GM21447 (cell line): ENCODE data around the gene MORF4L2.

ENCODE experiments used
- ATAC-seq: cut with Tn5 transposase; IDR thresholded peaks from one replicate; pipeline ENCODE4 v1.9.1; 2021; ENCODE audit not compliant: unreplicated experiment

MORF4L2 gene

GRCh38 chrX:103686199-103687072 is at the start of gene MORF4L2:
TSS of gene MORF4L2 (minus strand) at chrX:103686699. CDS start at chrX:103677027, 9,672 bp downstream.
- peak; percentile 90 for ATAC-seq

GRCh38 chrX:103734125-103734760 is 47.7 kb upstream of the MORF4L2 start:
- no peak for ATAC-seq

GRCh38 chrX:103733017-103733416 is 46.5 kb upstream of the MORF4L2 start:
- no peak for ATAC-seq

GRCh38 chrX:103730796-103731493 is 44.4 kb upstream of the MORF4L2 start:
- ATAC-seq = no peak

GRCh38 chrX:103730147-103730795 is 43.8 kb upstream of the MORF4L2 start:
- ATAC-seq = no peak

- ATAC-seq = no peak
These were observed 42.5 kb upstream of the MORF4L2 start for GRCh38 chrX:103729015-103729414.

GRCh38 chrX:103727115-103727514 is 40.6 kb upstream of the MORF4L2 start:
- no peak for ATAC-seq

GRCh38 chrX:103726477-103726876 is 40.0 kb upstream of the MORF4L2 start:
- no peak for ATAC-seq

- no peak for ATAC-seq
These were observed 36.0 kb upstream of the MORF4L2 start for GRCh38 chrX:103722505-103722904.

GRCh38 chrX:103718120-103718519 is 31.6 kb upstream of the MORF4L2 start:
- no peak for ATAC-seq

- no peak for ATAC-seq
These were observed 30.5 kb upstream of the MORF4L2 start for GRCh38 chrX:103716962-103717361.

GRCh38 chrX:103710609-103711008 is 24.1 kb upstream of the MORF4L2 start, which contains the start of gene TMEM31:
TSS of gene TMEM31 (plus strand) at chrX:103710909. CDS start at chrX:103712259, 1,350 bp downstream.
- ATAC-seq = no peak

GRCh38 chrX:103704863-103705262 is 18.4 kb upstream of the MORF4L2 start:
- ATAC-seq = no peak

GRCh38 chrX:103699243-103699642 is 12.7 kb upstream of the MORF4L2 start:
- ATAC-seq = no peak

- no peak for ATAC-seq
These were observed 11.2 kb upstream of the MORF4L2 start for GRCh38 chrX:103697687-103698086.

GRCh38 chrX:103691059-103691458 is 4.6 kb upstream of the MORF4L2 start:
- no peak for ATAC-seq

GRCh38 chrX:103688946-103689345 is 2.4 kb upstream of the MORF4L2 start:
- no peak for ATAC-seq

- ATAC-seq = no peak
These were observed 1.2 kb upstream of the MORF4L2 start for GRCh38 chrX:103687696-103688201.

- ATAC-seq = peak; percentile 51
These were observed 685 bp upstream of the MORF4L2 start for GRCh38 chrX:103687073-103687695.

GRCh38 chrX:103685396-103685795 is 1.1 kb downstream of the MORF4L2 start:
- no peak for ATAC-seq
